ENCODE data around the gene C1QTNF9.
"Not testable (repeated sequence)": the region's sequence is repeated elsewhere in the genome, so short reads cannot be mapped to it uniquely, and the experiment has no call there.

The C1QTNF9 gene

GRCh38 chr13:24360106-24360505 is 50.7 kb downstream of the C1QTNF9 start:
- TF ChIP-seq CTCF (IDR thresholded peaks at IDR 0.05; ENCODE audit: low read depth, low read length, missing control alignments) = no peak
- no peak for DNase-seq (ENCODE audit: extremely low read depth, low read depth)
- H3K4me3 ChIP-seq (replicated peaks; ENCODE audit: low read depth, low read length) = no peak overlapping the region

- no peak for TF ChIP-seq CTCF (IDR thresholded peaks at IDR 0.05; ENCODE audit: low read depth, low read length, missing control alignments)
- no peak for DNase-seq (ENCODE audit: extremely low read depth, low read depth)
- no peak overlapping the region for H3K4me3 ChIP-seq (replicated peaks; ENCODE audit: low read depth, low read length)
These were observed 51.7 kb downstream of the C1QTNF9 start for GRCh38 chr13:24361113-24361512.

GRCh38 chr13:24361852-24362366 is 52.5 kb downstream of the C1QTNF9 start:
- no peak for DNase-seq (ENCODE audit: extremely low read depth, low read depth)
- H3K4me3 ChIP-seq (replicated peaks; ENCODE audit: low read depth, low read length) = no peak overlapping the region
- no peak for TF ChIP-seq CTCF (IDR thresholded peaks at IDR 0.05; ENCODE audit: low read depth, low read length, missing control alignments)

- DNase-seq (ENCODE audit: extremely low read depth, low read depth) = no peak
- TF ChIP-seq CTCF (IDR thresholded peaks at IDR 0.05; ENCODE audit: low read depth, low read length, missing control alignments) = no peak
- H3K4me3 ChIP-seq (replicated peaks; ENCODE audit: low read depth, low read length) = no peak overlapping the region
These were observed 53.1 kb downstream of the C1QTNF9 start for GRCh38 chr13:24362435-24362952.

- H3K4me3 ChIP-seq (replicated peaks; ENCODE audit: low read depth, low read length) = no peak overlapping the region
- no peak for TF ChIP-seq CTCF (IDR thresholded peaks at IDR 0.05; ENCODE audit: low read depth, low read length, missing control alignments)
- DNase-seq (ENCODE audit: extremely low read depth, low read depth) = no peak
These were observed 55.8 kb downstream of the C1QTNF9 start for GRCh38 chr13:24365191-24365590.

- not testable (repeated sequence) for DNase-seq (ENCODE audit: extremely low read depth, low read depth); H3K4me3 ChIP-seq (replicated peaks; ENCODE audit: low read depth, low read length)
These were observed 56.9 kb downstream of the C1QTNF9 start for GRCh38 chr13:24366315-24366714.

GRCh38 chr13:24371273-24371672 is 61.9 kb downstream of the C1QTNF9 start:
- not testable (repeated sequence) for H3K4me3 ChIP-seq (replicated peaks; ENCODE audit: low read depth, low read length); DNase-seq (ENCODE audit: extremely low read depth, low read depth)

Measured in HFF-Myc (cell line).